ENCODE measurements around the gene THRAP3.

DNA sequence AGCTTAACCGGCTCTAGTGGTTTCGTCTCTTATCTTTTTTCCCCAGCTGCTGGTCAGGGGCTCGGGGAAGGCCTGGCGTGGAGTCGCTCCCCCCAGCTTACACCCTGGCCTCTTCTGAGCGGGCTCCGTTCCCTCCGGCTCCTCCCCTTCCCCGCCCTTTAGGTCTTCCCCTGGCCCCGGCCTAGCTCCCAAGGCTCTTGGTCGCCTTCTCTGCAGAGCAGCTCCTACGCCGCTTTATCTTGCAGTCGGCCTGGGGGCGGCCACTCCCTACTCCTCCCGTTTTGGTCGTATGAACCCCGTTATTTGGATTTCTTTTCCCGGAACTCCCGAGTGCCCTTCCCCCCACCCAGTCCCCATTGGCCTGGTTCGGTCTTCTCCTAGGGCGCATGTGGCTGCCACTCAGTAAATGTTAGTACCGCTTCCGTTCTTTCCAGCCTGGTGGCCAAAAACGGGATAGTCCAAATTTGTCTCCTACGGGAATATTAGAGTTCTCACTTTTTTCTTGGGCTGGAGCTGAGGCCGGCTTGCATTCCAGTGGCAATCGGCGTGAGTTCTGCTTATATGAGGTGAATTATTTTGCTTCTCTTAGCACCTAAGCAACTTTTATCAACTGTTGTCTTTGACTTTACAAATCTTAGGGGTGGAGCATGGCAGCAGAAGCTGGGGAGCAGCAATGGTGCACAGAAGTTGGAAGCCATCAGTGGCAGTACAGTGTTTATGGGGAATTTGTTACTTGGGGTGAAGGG lies 467 bp downstream of the THRAP3 start:
- TF ChIP-seq ZNF274 (IDR thresholded peaks at IDR 0.05; ENCODE audit: borderline replicate concordance, extremely low read depth, low read length) (no peak), CTCF (IDR thresholded peaks at IDR 0.05; ENCODE audit: control extremely low read depth in 1 of 3, insufficient read depth in 1 of 3, low read depth in 1 of 3, low read length in 3 of 3) (peak in 2 of 3 experiments; percentile 36 to 53; a peak in 2 of 4 replicates), TAF1 (IDR thresholded peaks at IDR 0.05; ENCODE audit: low read depth, low read length) (no peak), CHD2 (IDR thresholded peaks at IDR 0.05; ENCODE audit: low read length) (no peak)

All from H1 (cell line).